GM23338 (cell line): ENCODE results near the gene ZNF208. TPM values are rescaled to one million over a fixed set of nuclear protein-coding genes. Genes with fewer than 3 reads are reported as not detected.

Experiments
- CREB1 ChIP-seq: fragments of 250-450 bp; sonication (Bioruptor Pico); IDR thresholded peaks from 2 replicates; pipeline ENCODE4 v1.5.0; 2020; ENCODE audit warnings: low read depth, mild to moderate bottlenecking, moderate library complexity
- EZH2phosphoT487 ChIP-seq: fragments of 200-600 bp; sonication (generic); IDR thresholded peaks from one replicate; pipeline ENCODE4 v1.8.1; 2018; ENCODE audit warnings: antibody characterized with exemption; ENCODE audit not compliant: unreplicated experiment
- NANOG ChIP-seq: IDR thresholded peaks from 2 replicates; pipeline ENCODE4 v1.6.1; 2016; ENCODE audit warnings: antibody characterized with exemption, borderline replicate concordance
- REST ChIP-seq: IDR thresholded peaks from one replicate; pipeline ENCODE4 v1.6.1; 2018; ENCODE audit warnings: antibody characterized with exemption; ENCODE audit not compliant: unreplicated experiment
- STAT1 ChIP-seq: IDR thresholded peaks from one replicate; pipeline ENCODE4 v1.6.1; 2016; ENCODE audit warnings: antibody characterized with exemption; ENCODE audit not compliant: unreplicated experiment
- ZNF114 ChIP-seq: fragments of 250-450 bp; sonication (Bioruptor Pico); IDR thresholded peaks from 2 replicates; pipeline ENCODE4 v1.5.0; 2020; ENCODE audit warnings: mild to moderate bottlenecking, moderate library complexity
- ZNF331 ChIP-seq: fragments of 250-450 bp; sonication (Bioruptor Pico); IDR thresholded peaks from 2 replicates; pipeline ENCODE4 v1.5.0; 2020; ENCODE audit warnings: low read depth, mild to moderate bottlenecking, moderate library complexity
- ZNF462 ChIP-seq: fragments of 250-450 bp; sonication (Bioruptor Pico); IDR thresholded peaks from 2 replicates; pipeline ENCODE4 v1.5.0; 2020; ENCODE audit warnings: mild to moderate bottlenecking, moderate library complexity
- polyA plus RNA-seq: library from polyadenylated mRNA; unstranded; fragments of >200 nt; fragmentation: Nextera tagmentation; extraction: Ambion mirVana; gene quantifications from 2 replicates; pipeline ENCODE4 v1.2.1, GENCODE V29; 2016
- total RNA-seq: library from RNA; depleted of rRNA; stranded (reverse); fragments of >200 nt; shearing (Covaris generic); gene quantifications from 2 replicates; pipeline ENCODE4 v1.2.3, GENCODE V29; 2014

Gene ZNF208
- total and polyA plus RNA-seq, 2 experiments from 2014 or later = 1.1 TPM; not detected in 1

GRCh38 chr19:22030680-22031079 is 19.9 kb upstream of the ZNF208 start (continued):
- no peak for TF ChIP-seq ZNF462 (CRISPR knock-in tag)
- TF ChIP-seq CREB1 = no peak
- no peak for TF ChIP-seq STAT1
- TF ChIP-seq NANOG = no peak
- no peak for TF ChIP-seq REST
- TF ChIP-seq ZNF331 (CRISPR knock-in tag) = no peak
- no peak for TF ChIP-seq ZNF114 (CRISPR knock-in tag)
- TF ChIP-seq EZH2phosphoT487 = no peak
